ENCODE results near the gene ALK. TPM values are rescaled to one million over a fixed set of nuclear protein-coding genes. Genes with fewer than 3 reads are reported as not detected.

The ALK gene
- total RNA-seq, 4 donors from 2014 or later: 0.88 to 1.3 (median 1.3) TPM; not detected in 1

DNA sequence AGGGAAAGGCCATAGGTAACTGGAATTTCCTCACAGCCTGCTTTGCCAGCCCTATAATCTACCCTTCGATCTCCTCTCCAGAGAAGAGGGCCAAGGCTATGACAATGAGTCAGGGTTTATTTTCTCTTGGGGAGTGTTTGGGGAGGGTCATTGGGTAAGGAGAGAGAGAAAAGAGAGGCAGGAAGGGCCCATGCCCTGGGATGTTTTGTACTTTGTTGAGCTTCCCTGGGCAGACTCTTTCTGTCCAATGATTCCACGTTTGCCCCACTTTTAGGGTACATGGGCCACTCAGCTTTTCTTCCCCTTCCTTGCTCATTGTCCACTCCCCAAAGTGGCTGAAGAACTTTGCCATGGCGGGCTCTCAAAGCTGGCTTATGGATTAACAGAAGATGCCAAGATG is 224.2 kb downstream of the ALK start:
- no peaks in the 10 kb centered on the region for H3K27me3 ChIP-seq
- H3K4me1 ChIP-seq: no peaks in the 10 kb centered on the region
- no peak for DNase-seq
- no peaks in the 10 kb centered on the region for H3K9me3 ChIP-seq
- no peak overlapping the region for H3K27ac ChIP-seq
- H3K4me3 ChIP-seq: no peak overlapping the region
- H3K36me3 ChIP-seq: no peaks in the 10 kb centered on the region
- no peak for TF ChIP-seq POLR2A (IDR thresholded peaks at IDR 0.05)
- TF ChIP-seq, protein P1, sequence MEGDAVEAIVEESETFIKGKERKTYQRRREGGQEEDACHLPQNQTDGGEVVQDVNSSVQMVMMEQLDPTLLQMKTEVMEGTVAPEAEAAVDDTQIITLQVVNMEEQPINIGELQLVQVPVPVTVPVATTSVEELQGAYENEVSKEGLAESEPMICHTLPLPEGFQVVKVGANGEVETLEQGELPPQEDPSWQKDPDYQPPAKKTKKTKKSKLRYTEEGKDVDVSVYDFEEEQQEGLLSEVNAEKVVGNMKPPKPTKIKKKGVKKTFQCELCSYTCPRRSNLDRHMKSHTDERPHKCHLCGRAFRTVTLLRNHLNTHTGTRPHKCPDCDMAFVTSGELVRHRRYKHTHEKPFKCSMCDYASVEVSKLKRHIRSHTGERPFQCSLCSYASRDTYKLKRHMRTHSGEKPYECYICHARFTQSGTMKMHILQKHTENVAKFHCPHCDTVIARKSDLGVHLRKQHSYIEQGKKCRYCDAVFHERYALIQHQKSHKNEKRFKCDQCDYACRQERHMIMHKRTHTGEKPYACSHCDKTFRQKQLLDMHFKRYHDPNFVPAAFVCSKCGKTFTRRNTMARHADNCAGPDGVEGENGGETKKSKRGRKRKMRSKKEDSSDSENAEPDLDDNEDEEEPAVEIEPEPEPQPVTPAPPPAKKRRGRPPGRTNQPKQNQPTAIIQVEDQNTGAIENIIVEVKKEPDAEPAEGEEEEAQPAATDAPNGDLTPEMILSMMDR (IDR thresholded peaks at IDR 0.05): no peak

DNA sequence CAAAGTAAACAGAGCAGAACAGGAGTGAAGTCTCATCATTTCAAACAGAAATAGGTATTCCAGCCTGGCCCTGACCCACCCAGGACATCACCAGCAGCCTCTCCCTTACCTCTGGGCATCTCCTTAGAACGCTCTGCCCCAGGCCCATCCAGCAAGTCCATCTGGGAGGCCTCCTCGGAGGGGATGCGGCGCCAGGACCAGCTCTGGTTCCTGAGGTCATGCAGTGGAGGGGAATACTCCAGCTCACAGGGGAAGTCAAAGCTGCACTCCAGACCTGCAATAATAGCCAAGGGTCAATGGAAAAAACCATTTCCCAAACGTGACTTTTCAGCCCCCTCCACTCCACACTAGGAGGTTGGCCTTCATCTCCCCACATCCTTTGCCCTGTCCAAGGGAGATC is 226.6 kb downstream of the ALK start:
- no peak overlapping the region for H3K4me3 ChIP-seq
- TF ChIP-seq, protein P1 (IDR thresholded peaks at IDR 0.05): no peak
- no peak for TF ChIP-seq POLR2A (IDR thresholded peaks at IDR 0.05)
- H3K27ac ChIP-seq: no peak overlapping the region
- DNase-seq: no peak
- H3K4me1 ChIP-seq: no peaks in the 10 kb centered on the region
- no peaks in the 10 kb centered on the region for H3K27me3 ChIP-seq
- no peaks in the 10 kb centered on the region for H3K9me3 ChIP-seq
- H3K36me3 ChIP-seq: no peaks in the 10 kb centered on the region

- H3K4me3 ChIP-seq: no peak overlapping the region
- TF ChIP-seq, protein P1 (IDR thresholded peaks at IDR 0.05): no peak
- no peak for TF ChIP-seq POLR2A (IDR thresholded peaks at IDR 0.05)
- H3K36me3 ChIP-seq: no peaks in the 10 kb centered on the region
- H3K4me1 ChIP-seq: no peaks in the 10 kb centered on the region
- H3K9me3 ChIP-seq: no peaks in the 10 kb centered on the region
- no peaks in the 10 kb centered on the region for H3K27me3 ChIP-seq
- H3K27ac ChIP-seq: no peak overlapping the region
- DNase-seq: no peak
These were observed 229.9 kb downstream of the ALK start for GRCh38 chr2:29691391-29691950.

- H3K9me3 ChIP-seq: no peaks in the 10 kb centered on the region
- no peaks in the 10 kb centered on the region for H3K27me3 ChIP-seq
- H3K27ac ChIP-seq: no peak overlapping the region
- H3K4me1 ChIP-seq: no peaks in the 10 kb centered on the region
- no peak for DNase-seq
- no peak overlapping the region for H3K4me3 ChIP-seq
- TF ChIP-seq, protein P1 (IDR thresholded peaks at IDR 0.05): no peak
- TF ChIP-seq POLR2A (IDR thresholded peaks at IDR 0.05): no peak
- no peaks in the 10 kb centered on the region for H3K36me3 ChIP-seq
These were observed 231.7 kb downstream of the ALK start for GRCh38 chr2:29689666-29690065.

DNA sequence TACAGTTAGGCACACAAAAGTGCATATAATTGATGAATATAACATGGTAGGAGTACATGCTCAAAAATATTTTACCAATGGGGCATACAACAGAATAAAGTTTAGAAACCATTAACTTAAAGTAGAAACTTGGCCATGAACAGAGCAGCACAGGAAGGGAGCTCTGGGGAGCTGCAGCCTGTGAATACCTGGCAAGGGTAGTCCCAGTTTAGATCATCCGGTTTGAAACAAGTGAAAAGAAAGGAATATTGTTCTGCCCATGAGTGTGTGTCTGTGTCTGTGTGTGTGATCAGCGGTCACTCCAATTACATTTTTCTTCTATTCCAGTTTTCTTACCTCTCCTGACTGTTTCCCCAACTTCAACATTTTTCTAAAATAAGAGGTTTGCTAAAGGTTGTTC is 233.0 kb downstream of the ALK start:
- no peak for TF ChIP-seq POLR2A (IDR thresholded peaks at IDR 0.05)
- TF ChIP-seq, protein P1 (IDR thresholded peaks at IDR 0.05): no peak
- Histone ChIP-seq H3K4me3 (no peak overlapping the region), H3K27ac (no peak overlapping the region), H3K27me3 (no peaks in the 10 kb centered on the region), H3K36me3 (no peaks in the 10 kb centered on the region), H3K9me3 (no peaks in the 10 kb centered on the region), H3K4me1 (no peaks in the 10 kb centered on the region)
- no peak for DNase-seq

GRCh38 chr2:29687121-29687520 is 234.3 kb downstream of the ALK start:
- H3K4me3 ChIP-seq: no peak overlapping the region
- H3K9me3 ChIP-seq: no peaks in the 10 kb centered on the region
- no peaks in the 10 kb centered on the region for H3K36me3 ChIP-seq
- DNase-seq: no peak
- no peaks in the 10 kb centered on the region for H3K4me1 ChIP-seq
- H3K27ac ChIP-seq: no peak overlapping the region
- TF ChIP-seq, protein P1 (IDR thresholded peaks at IDR 0.05): no peak
- no peak for TF ChIP-seq POLR2A (IDR thresholded peaks at IDR 0.05)
- no peaks in the 10 kb centered on the region for H3K27me3 ChIP-seq

Data from Peyer's patch (tissue), 4 donors.